ENCODE measurements around the gene KCNV2. TPM values are rescaled to one million over a fixed set of nuclear protein-coding genes. Genes with fewer than 3 reads are reported as not detected.

The KCNV2 gene
- total RNA-seq, 3 donors from 2014 or later: not detected

GRCh38 chr9:2691212-2691611 is 26.1 kb upstream of the KCNV2 start:
- no peak for TF ChIP-seq CTCF (IDR thresholded peaks at IDR 0.05)
- H3K9me3 ChIP-seq: no peaks in the 10 kb centered on the region

DNA sequence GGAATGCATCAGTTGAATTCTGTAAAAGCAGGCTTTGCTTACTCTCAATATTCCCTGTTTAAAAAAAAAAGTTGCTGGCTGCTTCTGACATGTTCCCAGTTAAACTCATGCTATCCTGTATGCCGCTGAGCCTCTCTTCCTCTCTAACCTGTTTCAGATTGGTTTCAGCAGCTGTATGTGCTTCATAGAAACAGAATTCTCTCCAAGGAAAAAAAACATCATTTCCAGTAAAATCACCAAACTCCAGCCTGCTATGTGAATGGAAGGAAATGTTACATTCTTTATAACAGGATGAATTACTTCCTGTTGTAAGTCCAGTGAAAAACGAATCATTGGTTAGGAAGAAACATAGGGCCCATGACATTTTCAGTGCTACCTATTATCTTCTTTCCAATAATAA is 25.7 kb upstream of the KCNV2 start:
- ATAC-seq (no peak), DNase-seq (no peak)
- no peaks in the 10 kb centered on the region for H3K4me1 ChIP-seq (ENCODE audit: low read depth)
- no peak overlapping the region for H3K4me3 ChIP-seq
- intact Hi-C loops (cut with DNase I, micrococcal nuclease): no loop called here
- no peaks in the 10 kb centered on the region for H3K9me3 ChIP-seq
- TF ChIP-seq CTCF (IDR thresholded peaks at IDR 0.05): no peak
- H3K36me3 ChIP-seq (ENCODE audit: low read depth): no peaks in the 10 kb centered on the region

More at GRCh38 chr9:2691212-2691611, 26.1 kb upstream of the KCNV2 start:
- ATAC-seq: no peak
- DNase-seq: no peak
- intact Hi-C loops (cut with DNase I, micrococcal nuclease): no loop called here
- Histone ChIP-seq H3K4me3 (no peak overlapping the region), H3K36me3 (ENCODE audit: low read depth) (no peaks in the 10 kb centered on the region), H3K4me1 (ENCODE audit: low read depth) (no peaks in the 10 kb centered on the region)

DNA sequence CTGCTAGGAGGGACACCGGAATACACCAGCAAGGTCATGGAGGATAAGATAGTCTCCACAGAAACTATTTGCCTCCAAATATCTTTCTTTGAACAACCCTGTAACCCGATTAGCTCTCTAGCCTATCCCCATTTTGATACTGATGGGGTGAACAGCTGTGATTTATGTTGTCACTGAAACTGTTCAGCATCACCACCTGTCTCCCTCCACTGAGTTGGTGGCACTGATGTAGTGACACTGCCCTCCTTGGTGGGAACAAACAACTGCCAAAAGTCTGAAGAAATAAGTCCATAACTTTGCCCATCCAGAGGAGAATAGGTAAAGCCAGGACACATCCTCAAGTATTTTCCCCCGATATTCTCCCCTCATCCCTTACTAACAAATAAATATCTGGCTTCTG is 24.3 kb upstream of the KCNV2 start:
- Histone ChIP-seq H3K36me3 (ENCODE audit: low read depth) (no peaks in the 10 kb centered on the region), H3K4me1 (ENCODE audit: low read depth) (no peaks in the 10 kb centered on the region), H3K9me3 (no peaks in the 10 kb centered on the region), H3K4me3 (no peak overlapping the region)
- ATAC-seq (no peak), DNase-seq (no peak)
- TF ChIP-seq CTCF (IDR thresholded peaks at IDR 0.05): no peak
- intact Hi-C loops (cut with DNase I, micrococcal nuclease): no loop called here

- Histone ChIP-seq H3K4me3 (no peak overlapping the region), H3K36me3 (ENCODE audit: low read depth) (no peaks in the 10 kb centered on the region), H3K4me1 (ENCODE audit: low read depth) (no peaks in the 10 kb centered on the region), H3K9me3 (no peaks in the 10 kb centered on the region)
- no peak for TF ChIP-seq CTCF (IDR thresholded peaks at IDR 0.05)
- intact Hi-C loops (cut with DNase I, micrococcal nuclease): no loop called here
- ATAC-seq (no peak), DNase-seq (no peak)
Measured at GRCh38 chr9:2697492-2697891, 19.8 kb upstream of the KCNV2 start.

GRCh38 chr9:2700398-2700797 is 16.9 kb upstream of the KCNV2 start:
- Histone ChIP-seq H3K36me3 (ENCODE audit: low read depth) (no peaks in the 10 kb centered on the region), H3K4me1 (ENCODE audit: low read depth) (no peaks in the 10 kb centered on the region), H3K9me3 (no peaks in the 10 kb centered on the region), H3K4me3 (no peak overlapping the region)
- no peak for TF ChIP-seq CTCF (IDR thresholded peaks at IDR 0.05)
- intact Hi-C loops (cut with DNase I, micrococcal nuclease): no loop called here
- DNase-seq (no peak), ATAC-seq (no peak)

DNA sequence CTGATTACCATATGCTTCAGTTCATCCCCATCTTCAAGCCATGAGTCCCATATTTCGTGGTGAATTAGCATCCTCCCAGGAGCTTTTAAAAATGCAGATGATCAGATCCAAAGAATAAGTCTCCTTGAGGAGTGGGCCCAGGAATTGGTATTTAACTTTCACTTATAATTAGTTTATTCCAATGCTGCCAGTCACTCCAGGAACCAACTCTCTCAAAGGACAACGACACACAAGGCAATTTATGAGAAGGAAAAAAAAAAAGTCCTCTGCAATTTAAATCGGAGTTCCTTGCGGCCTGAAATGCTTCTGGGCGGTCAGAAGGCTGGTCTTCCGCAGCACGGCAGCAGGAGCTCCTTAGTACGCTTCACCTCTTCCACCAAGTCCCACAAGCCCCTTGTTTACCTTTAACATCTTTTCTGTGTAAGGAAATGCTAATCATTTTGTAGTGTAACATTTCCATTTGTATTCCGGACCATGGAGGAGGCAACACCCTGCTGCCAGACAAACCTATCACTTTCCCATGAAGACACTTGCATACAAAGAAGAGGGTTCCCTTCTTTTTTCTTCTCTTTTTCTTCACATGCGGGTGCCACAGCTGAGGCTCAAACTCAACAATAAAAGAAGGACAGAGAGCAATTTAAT is 16.3 kb upstream of the KCNV2 start:
- intact Hi-C loops (cut with DNase I, micrococcal nuclease): no loop called here
- Histone ChIP-seq H3K36me3 (ENCODE audit: low read depth) (no peaks in the 10 kb centered on the region), H3K4me3 (no peak overlapping the region), H3K4me1 (ENCODE audit: low read depth) (no peaks in the 10 kb centered on the region), H3K9me3 (no peaks in the 10 kb centered on the region)
- no peak for DNase-seq
- ATAC-seq: no peak
- no peak for TF ChIP-seq CTCF (IDR thresholded peaks at IDR 0.05)

All from mucosa of descending colon (tissue), 3 donors.